Endothelial cell (in vitro differentiated cells): ENCODE data around the gene FAM83C. TPM values are rescaled to one million over a fixed set of nuclear protein-coding genes. Genes with fewer than 3 reads are reported as not detected.
"Not testable (repeated sequence)": the region's sequence is repeated elsewhere in the genome, so short reads cannot be mapped to it uniquely, and the experiment has no call there.

ENCODE experiments used
- DNase-seq: peaks from one replicate; pipeline ENCODE4 v3.0.0; 2021; ENCODE audit warnings: low spot score
- H3K27ac Mint-ChIP-seq: one replicate; pipeline ENCODE4 v1.8.0; 2021; ENCODE audit warnings: mixed read lengths, inconsistent platforms; ENCODE audit not compliant: unreplicated experiment
- H3K27me3 Mint-ChIP-seq: one replicate; pipeline ENCODE4 v1.8.0; 2021; ENCODE audit warnings: mild to moderate bottlenecking, moderate library complexity, mixed read lengths, inconsistent platforms; ENCODE audit not compliant: unreplicated experiment
- H3K36me3 Mint-ChIP-seq: one replicate; pipeline ENCODE4 v1.8.0; 2021; ENCODE audit warnings: mild to moderate bottlenecking, low read depth, mixed read lengths, inconsistent platforms; ENCODE audit not compliant: unreplicated experiment
- H3K4me1 Mint-ChIP-seq: one replicate; pipeline ENCODE4 v1.8.0; 2021; ENCODE audit warnings: mild to moderate bottlenecking, mixed read lengths, inconsistent platforms; ENCODE audit not compliant: unreplicated experiment
- H3K4me3 Mint-ChIP-seq: one replicate; pipeline ENCODE4 v1.8.0; 2021; ENCODE audit warnings: mild to moderate bottlenecking, mixed read lengths, inconsistent platforms; ENCODE audit not compliant: unreplicated experiment
- H3K9me3 Mint-ChIP-seq: one replicate; pipeline ENCODE4 v1.8.0; 2021; ENCODE audit warnings: mixed read lengths, inconsistent platforms; ENCODE audit not compliant: unreplicated experiment
- CTCF ChIP-seq: fragments of 200-600 bp; sonication (generic); IDR thresholded peaks from one replicate; pipeline ENCODE4 v1.5.0; 2021; ENCODE audit warnings: antibody characterized with exemption; ENCODE audit not compliant: unreplicated experiment
- total RNA-seq: library from RNA; stranded (reverse); fragmentation: NEBNext Ultra II Directional; extraction: Animal tissue kit (Norgen Biotek cat#: 25700); gene quantifications from one replicate; pipeline ENCODE4 v1.2.1, GENCODE V29; 2021; ENCODE audit not compliant: unreplicated experiment

The FAM83C gene
- total RNA-seq, 1 donor from 2014 or later, result not detected

- Mint-ChIP-seq H3K27ac (no peak overlapping the region), H3K4me3 (no peak overlapping the region), H3K27me3 (no peaks in the 10 kb centered on the region), H3K4me1 (peaks cover 6% of the 10 kb centered on the region), H3K9me3 (no peaks in the 10 kb centered on the region), H3K36me3 (no peaks in the 10 kb centered on the region)
- no peak for DNase-seq
- TF ChIP-seq CTCF, result no peak
Measured at GRCh38 chr20:35257175-35257909, 34.9 kb downstream of the FAM83C start.

DNA sequence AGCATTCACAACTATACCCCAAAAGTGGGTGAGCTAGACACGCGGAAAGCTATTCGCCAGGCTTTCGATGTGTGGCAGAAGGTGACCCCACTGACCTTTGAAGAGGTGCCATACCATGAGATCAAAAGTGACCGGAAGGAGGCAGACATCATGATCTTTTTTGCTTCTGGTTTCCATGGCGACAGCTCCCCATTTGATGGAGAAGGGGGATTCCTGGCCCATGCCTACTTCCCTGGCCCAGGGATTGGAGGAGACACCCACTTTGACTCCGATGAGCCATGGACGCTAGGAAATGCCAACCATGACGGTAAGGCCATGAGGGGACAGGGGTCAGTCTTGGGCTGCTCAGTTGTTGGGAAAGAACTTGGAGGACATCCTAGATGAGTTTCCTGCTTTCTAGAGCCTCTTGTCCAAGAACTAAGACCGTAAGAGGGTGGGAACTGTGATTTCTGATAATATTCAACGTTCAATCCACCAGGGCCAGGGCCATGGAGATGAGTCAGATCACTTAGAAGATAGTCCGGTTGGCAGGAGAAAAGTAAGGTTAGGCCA lies 37.7 kb downstream of the FAM83C start:
- Mint-ChIP-seq H3K9me3 (no peaks in the 10 kb centered on the region), H3K27me3 (no peaks in the 10 kb centered on the region), H3K36me3 (no peaks in the 10 kb centered on the region), H3K4me1 (peaks cover 23% of the 10 kb centered on the region), H3K27ac (no peak overlapping the region), H3K4me3 (no peak overlapping the region)
- TF ChIP-seq CTCF, result no peak
- DNase-seq, result no peak

DNA sequence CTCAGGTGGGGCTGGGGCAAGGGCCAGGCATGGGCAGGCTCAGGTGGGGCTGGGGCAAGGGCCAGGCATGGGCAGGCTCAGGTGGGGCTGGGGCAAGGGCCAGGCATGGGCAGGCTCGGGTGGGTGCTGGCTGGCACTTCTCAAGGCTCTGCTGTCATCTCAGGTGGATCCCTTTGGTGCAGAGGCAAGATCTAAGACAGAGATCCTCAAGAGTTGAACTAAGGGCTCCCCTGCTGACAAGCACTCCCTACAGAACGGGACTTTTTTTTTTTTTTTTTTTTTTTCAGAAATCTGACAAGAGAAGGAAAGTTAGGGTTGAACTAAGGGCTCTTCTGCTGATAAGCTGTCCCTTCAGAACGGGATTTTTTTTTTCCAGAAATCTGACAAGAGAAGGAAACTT lies 39.2 kb downstream of the FAM83C start:
- DNase-seq, result no peak
- Mint-ChIP-seq H3K4me3 (no peak overlapping the region), H3K27me3 (no peaks in the 10 kb centered on the region), H3K4me1 (peaks cover 23% of the 10 kb centered on the region), H3K36me3 (no peaks in the 10 kb centered on the region), H3K27ac (no peak overlapping the region), H3K9me3 (no peaks in the 10 kb centered on the region)
- TF ChIP-seq CTCF, result no peak

DNA sequence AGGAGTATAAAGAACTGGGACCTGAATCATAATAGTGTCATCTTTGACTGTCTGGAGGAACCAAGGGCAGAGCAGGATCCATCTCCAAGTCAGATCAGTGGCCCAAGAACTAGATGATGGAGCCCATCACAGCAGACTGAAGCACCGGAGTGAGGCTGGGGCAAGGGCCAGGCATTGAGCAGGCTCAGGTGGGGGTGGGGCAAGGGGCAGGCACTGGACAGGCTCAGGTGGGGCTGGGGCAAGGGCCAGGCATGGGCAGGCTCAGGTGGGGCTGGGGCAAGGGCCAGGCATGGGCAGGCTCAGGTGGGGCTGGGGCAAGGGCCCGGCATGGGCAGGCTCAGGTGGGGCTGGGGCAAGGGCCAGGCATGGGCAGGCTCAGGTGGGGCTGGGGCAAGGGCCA lies 39.6 kb downstream of the FAM83C start:
- not testable (repeated sequence) for H3K9me3 Mint-ChIP-seq, H3K36me3 Mint-ChIP-seq, H3K27ac Mint-ChIP-seq, H3K27me3 Mint-ChIP-seq, H3K4me3 Mint-ChIP-seq, DNase-seq
- H3K4me1 Mint-ChIP-seq, result peaks cover 27% of the 10 kb centered on the region

- peaks cover 1% of the 10 kb centered on the region for H3K27me3 Mint-ChIP-seq
- no peak for TF ChIP-seq CTCF
- H3K27ac Mint-ChIP-seq, result no peak overlapping the region
- peaks cover 26% of the 10 kb centered on the region for H3K4me1 Mint-ChIP-seq
- no peaks in the 10 kb centered on the region for H3K9me3 Mint-ChIP-seq
- peaks cover 4% of the 10 kb centered on the region for H3K36me3 Mint-ChIP-seq
- DNase-seq, result no peak
- H3K4me3 Mint-ChIP-seq, result no peak overlapping the region
Measured at GRCh38 chr20:35252037-35252461, 40.2 kb downstream of the FAM83C start.
